B cell (primary cell): ENCODE measurements around the gene ST8SIA2. TPM values are rescaled to one million over a fixed set of nuclear protein-coding genes. Genes with fewer than 3 reads are reported as not detected.

ENCODE experiments used
- ATAC-seq: fragments of 200-7000 bp; cut with Tn5 transposase; one replicate; pipeline ENCODE4 v1.10.0; 2021; ENCODE audit warnings: low read depth, mild to moderate bottlenecking, moderate number of reproducible peaks, moderate library complexity
- CTCF ChIA-PET: fragments of 350-600 bp; sonication (Branson Sonifier 250); formaldehyde crosslinking; loops from one replicate; lab custom pipeline; 2021; ENCODE audit warnings: antibody characterized with exemption, inconsistent platforms; lab: Charles Lee
- POLR2A ChIA-PET: fragments of 350-600 bp; sonication (Branson Sonifier 250); formaldehyde crosslinking; loops from one replicate; lab custom pipeline; 2021; ENCODE audit warnings: antibody characterized with exemption; lab: Charles Lee
- DNase-seq: peaks from one replicate; pipeline ENCODE4 v3.0.0; 2013
- H2AFZ ChIP-seq: 2 replicates; pipeline ENCODE4 v1.6.1; 2012; ENCODE audit warnings: mild to moderate bottlenecking, low read depth, low read length; ENCODE audit not compliant: insufficient read depth, poor library complexity, severe bottlenecking
- H3K27ac ChIP-seq, 2 donors: 1 replicate in 1 of 2; 2 replicates in 1 of 2; pipeline ENCODE4 v1.5.1; 2012 to 2013; ENCODE audit warnings: low read length in 2 of 2, mild to moderate bottlenecking in 2 of 2, moderate library complexity in 1 of 2
- H3K27me3 ChIP-seq, 4 experiments: fragments of 200-600 bp in 1 of 4; sonication (generic) in 1 of 4; replicated peaks in 1 of 4; 1 replicate in 2 of 4; 2 replicates in 2 of 4; pipeline versions ENCODE4 v1.6.1 to v1.7.0; 2013 to 2016; ENCODE audit warnings: low read length in 3 of 4, mild to moderate bottlenecking in 2 of 4, mixed read lengths in 1 of 4, moderate library complexity in 1 of 4; ENCODE audit not compliant: insufficient read depth in 4 of 4, control insufficient read depth in 3 of 4; ENCODE audit errors: control extremely low read depth in 1 of 4
- H3K36me3 ChIP-seq, 2 experiments: replicated peaks in 1 of 2; 1 replicate in 1 of 2; 2 replicates in 1 of 2; pipeline versions ENCODE4 v1.6.1 to v1.7.1; 2013; ENCODE audit warnings: low read length in 1 of 2; ENCODE audit not compliant: insufficient read depth in 2 of 2, control insufficient read depth in 1 of 2; ENCODE audit errors: control extremely low read depth in 1 of 2, extremely low read depth in 1 of 2
- H3K4me1 ChIP-seq, 2 donors: fragments of 200-600 bp in 1 of 2; sonication (generic) in 1 of 2; 1 replicate in 1 of 2; 2 replicates in 1 of 2; pipeline versions ENCODE4 v1.5.1 to v1.6.1; 2013 to 2017; ENCODE audit warnings: low read length in 2 of 2; ENCODE audit not compliant: control insufficient read depth in 2 of 2, insufficient read depth in 2 of 2
- H3K4me2 ChIP-seq: replicated peaks from 2 replicates; pipeline ENCODE3; 2012; ENCODE audit warnings: mild to moderate bottlenecking, low read depth, low read length; ENCODE audit not compliant: poor library complexity, severe bottlenecking
- H3K4me3 ChIP-seq, 5 experiments: fragments of 200-600 bp in 1 of 5; sonication (generic) in 1 of 5; 1 replicate in 3 of 5; 2 replicates in 2 of 5; pipeline versions ENCODE4 v1.5.1 to v1.7.0; 2011 to 2016; ENCODE audit warnings: low read length in 4 of 5, mild to moderate bottlenecking in 4 of 5, low read depth in 2 of 5, control low read depth in 1 of 5, moderate library complexity in 1 of 5; ENCODE audit not compliant: insufficient read depth in 1 of 5; ENCODE audit errors: control extremely low read depth in 1 of 5, extremely low read depth in 1 of 5
- H3K79me2 ChIP-seq: fragments of 200-600 bp; sonication (generic); one replicate; pipeline ENCODE4 v1.6.0; 2016; ENCODE audit warnings: low read length; ENCODE audit not compliant: control insufficient read depth, insufficient read depth
- H3K9ac ChIP-seq: fragments of 200-600 bp; sonication (generic); 2 replicates; pipeline ENCODE4 v1.6.1; 2017; ENCODE audit warnings: mild to moderate bottlenecking, low read length, moderate library complexity
- H3K9me3 ChIP-seq, 3 donors: one replicate each; pipeline versions ENCODE4 v1.6.1 to v1.7.1; 2013; ENCODE audit warnings: low read length in 2 of 3; ENCODE audit not compliant: control insufficient read depth in 2 of 3, insufficient read depth in 1 of 3; ENCODE audit errors: control extremely low read depth in 1 of 3
- H4K20me1 ChIP-seq: 2 replicates; pipeline ENCODE4 v1.6.0; 2012; ENCODE audit warnings: mild to moderate bottlenecking, low read length; ENCODE audit not compliant: insufficient read depth, control insufficient read depth, poor library complexity, severe bottlenecking
- H3K27ac Mint-ChIP-seq: one replicate; pipeline ENCODE4 v1.8.0; 2021; ENCODE audit warnings: mixed read lengths
- H3K27me3 Mint-ChIP-seq: one replicate; pipeline ENCODE4 v1.8.0; 2021; ENCODE audit warnings: mixed read lengths
- H3K4me1 Mint-ChIP-seq: one replicate; pipeline ENCODE4 v1.8.0; 2021; ENCODE audit warnings: mixed read lengths
- H3K4me3 Mint-ChIP-seq: one replicate; pipeline ENCODE4 v1.8.0; 2021; ENCODE audit warnings: mixed read lengths
- H3K9me3 Mint-ChIP-seq: one replicate; pipeline ENCODE4 v1.8.0; 2022; ENCODE audit warnings: mixed read lengths; ENCODE audit not compliant: insufficient read depth
- EZH2 ChIP-seq: IDR thresholded peaks from 2 replicates; pipeline ENCODE4 v1.6.1; 2012; ENCODE audit warnings: borderline replicate concordance, low read depth, mild to moderate bottlenecking, moderate library complexity, low read length; ENCODE audit not compliant: insufficient read depth, poor library complexity, severe bottlenecking
- WGBS: methylation state at CpG from one replicate; pipeline ENCODE4 v1.1.5; 2013; ENCODE audit warnings: missing lambda C conversion rate; ENCODE audit not compliant: insufficient coverage; 5-methylcytosine and 5-hydroxymethylcytosine counted together
- intact Hi-C: fragments of 100-400 bp; cut with micrococcal nuclease; formaldehyde crosslinking; loops from one replicate; pipeline ENCODE4 v1.10.0; 2022
- polyA plus RNA-seq: library from polyadenylated mRNA; depleted of rRNA; stranded (reverse); fragments of >200 nt; gene quantifications from 2 replicates; pipeline ENCODE4 v1.2.3, GENCODE V29; 2012
- total RNA-seq, 2 donors: library from RNA; stranded (reverse); fragments of 120-200 nt in 1 of 2; gene quantifications; 1 replicate in 1 of 2; 2 replicates in 1 of 2; pipeline versions ENCODE4 v1.2.3 to v1.2.4, GENCODE V29; 2013 to 2022
- TF ChIP-seq, protein P1 (sequence below): fragments of 200-600 bp; IDR thresholded peaks from one replicate; pipeline ENCODE4 v1.8.0; 2022; ENCODE audit warnings: antibody characterized with exemption, mild to moderate bottlenecking

Gene ST8SIA2
- total and polyA plus RNA-seq, 2 donors (not counting 1 experiment from before 2014, with no cell fraction given), result not detected

- Mint-ChIP-seq H3K9me3 (no peaks in the 10 kb centered on the region), H3K4me3 (no peak overlapping the region)
- WGBS, result 71% methylated on average over 2 of the region's 3 CpGs
Measured at GRCh38 chr15:92452143-92452542, 58.5 kb downstream of the ST8SIA2 start.

DNA sequence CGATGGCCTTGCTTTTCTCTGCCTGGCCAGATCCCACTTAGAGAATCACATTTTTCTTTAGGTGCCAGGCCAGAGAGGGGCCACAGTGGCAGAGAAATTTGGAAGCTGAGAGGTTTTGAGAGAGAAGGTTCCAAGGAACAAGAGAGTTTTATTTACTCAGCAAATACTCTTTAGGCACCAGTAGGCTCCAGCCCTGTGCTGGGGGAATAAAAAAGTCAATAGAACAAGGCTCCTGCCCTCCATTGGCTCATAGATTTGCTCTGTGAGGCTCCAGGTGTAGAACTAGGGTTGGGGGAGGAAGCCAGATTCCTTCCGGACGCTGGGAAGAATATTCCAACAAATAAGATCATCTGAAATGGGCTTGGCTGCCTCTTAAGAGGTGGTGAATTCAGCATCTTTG lies 59.9 kb downstream of the ST8SIA2 start:
- no peaks in the 10 kb centered on the region for H3K36me3 ChIP-seq
- H3K9me3 Mint-ChIP-seq, result no peaks in the 10 kb centered on the region
- POLR2A ChIA-PET, result no interaction called here
- H3K4me2 ChIP-seq, result no peak overlapping the region
- no peaks in the 10 kb centered on the region for H3K27me3 ChIP-seq
- H3K79me2 ChIP-seq, result no peaks in the 10 kb centered on the region
- H3K4me1 Mint-ChIP-seq, result no peaks in the 10 kb centered on the region
- H3K27ac ChIP-seq, result no peak overlapping the region
- DNase-seq (no peak), ATAC-seq (no peak)
- TF ChIP-seq, protein P1, sequence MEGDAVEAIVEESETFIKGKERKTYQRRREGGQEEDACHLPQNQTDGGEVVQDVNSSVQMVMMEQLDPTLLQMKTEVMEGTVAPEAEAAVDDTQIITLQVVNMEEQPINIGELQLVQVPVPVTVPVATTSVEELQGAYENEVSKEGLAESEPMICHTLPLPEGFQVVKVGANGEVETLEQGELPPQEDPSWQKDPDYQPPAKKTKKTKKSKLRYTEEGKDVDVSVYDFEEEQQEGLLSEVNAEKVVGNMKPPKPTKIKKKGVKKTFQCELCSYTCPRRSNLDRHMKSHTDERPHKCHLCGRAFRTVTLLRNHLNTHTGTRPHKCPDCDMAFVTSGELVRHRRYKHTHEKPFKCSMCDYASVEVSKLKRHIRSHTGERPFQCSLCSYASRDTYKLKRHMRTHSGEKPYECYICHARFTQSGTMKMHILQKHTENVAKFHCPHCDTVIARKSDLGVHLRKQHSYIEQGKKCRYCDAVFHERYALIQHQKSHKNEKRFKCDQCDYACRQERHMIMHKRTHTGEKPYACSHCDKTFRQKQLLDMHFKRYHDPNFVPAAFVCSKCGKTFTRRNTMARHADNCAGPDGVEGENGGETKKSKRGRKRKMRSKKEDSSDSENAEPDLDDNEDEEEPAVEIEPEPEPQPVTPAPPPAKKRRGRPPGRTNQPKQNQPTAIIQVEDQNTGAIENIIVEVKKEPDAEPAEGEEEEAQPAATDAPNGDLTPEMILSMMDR, result no peak
- no peak for TF ChIP-seq EZH2
- intact Hi-C loops, result no loop called here
- peaks cover 14% of the 10 kb centered on the region for H3K27me3 Mint-ChIP-seq
- no peak overlapping the region for H3K4me3 Mint-ChIP-seq
- CTCF ChIA-PET, result no interaction called here
- H4K20me1 ChIP-seq, result no peaks in the 10 kb centered on the region
- no peak overlapping the region for H3K27ac Mint-ChIP-seq
- H3K4me3 ChIP-seq, result no peak overlapping the region
- H3K9ac ChIP-seq, result no peak overlapping the region
- no peaks in the 10 kb centered on the region for H3K4me1 ChIP-seq
- no peak overlapping the region for H2AFZ ChIP-seq
- no peaks in the 10 kb centered on the region for H3K9me3 ChIP-seq
- WGBS, result no CpG with 5 or more reads among the region's 3 CpGs

More at GRCh38 chr15:92452143-92452542, 58.5 kb downstream of the ST8SIA2 start:
- CTCF ChIA-PET, result no interaction called here
- H3K36me3 ChIP-seq, result no peaks in the 10 kb centered on the region
- no peak for DNase-seq
- no peaks in the 10 kb centered on the region for H3K4me1 ChIP-seq
- H4K20me1 ChIP-seq, result no peaks in the 10 kb centered on the region
- no peak overlapping the region for H3K9ac ChIP-seq
- ATAC-seq, result no peak
- no peak overlapping the region for H2AFZ ChIP-seq
- no peak overlapping the region for H3K4me3 ChIP-seq
- H3K27me3 Mint-ChIP-seq, result peaks cover 14% of the 10 kb centered on the region
- H3K79me2 ChIP-seq, result no peaks in the 10 kb centered on the region
- no peak overlapping the region for H3K27ac ChIP-seq
- H3K27me3 ChIP-seq, result no peaks in the 10 kb centered on the region
- H3K9me3 ChIP-seq, result no peaks in the 10 kb centered on the region
- H3K4me1 Mint-ChIP-seq, result no peaks in the 10 kb centered on the region
- H3K27ac Mint-ChIP-seq, result no peak overlapping the region
- no peak overlapping the region for H3K4me2 ChIP-seq
- POLR2A ChIA-PET, result no interaction called here
- intact Hi-C loops, result no loop called here
- no peak for TF ChIP-seq EZH2
- TF ChIP-seq, protein P1, result no peak
